Measurements from ENCODE around the gene BCAS1.

DNA sequence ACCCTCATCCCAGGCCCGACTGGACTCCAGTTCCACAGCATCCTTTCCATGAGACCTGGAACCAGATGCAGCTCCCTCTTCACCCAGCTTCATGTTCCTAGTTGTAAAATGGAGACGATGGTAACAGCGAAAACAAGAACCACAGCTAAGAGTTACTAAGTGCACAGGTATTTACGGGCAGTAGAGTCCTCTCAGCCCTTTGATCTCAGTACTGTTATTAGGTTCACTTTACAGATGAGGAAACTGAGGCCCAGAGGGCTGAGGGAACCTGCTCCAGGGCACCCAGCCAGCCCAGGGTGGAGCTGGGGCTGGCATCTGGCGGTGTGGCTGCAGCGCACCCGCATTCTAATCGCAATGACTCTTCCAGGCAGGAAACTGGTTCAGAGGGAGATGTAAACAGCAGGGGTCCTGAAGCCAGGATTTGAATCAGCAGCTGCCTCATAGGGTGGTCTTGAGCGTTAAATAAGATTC, 858 bp downstream of the BCAS1 start:
- TF ChIP-seq CTCF (IDR thresholded peaks at IDR 0.05 in 8 of 11, conservative IDR thresholded peaks at IDR 0.05 in 3 of 11) (no peak), POLR2A (IDR thresholded peaks at IDR 0.05) (no peak)
